T-helper 1 cell treated with Interleukin-12 subunit alpha and Interleukin-12 subunit beta and Interleukin-4 antibody, amounts not matched to agents 30 μg/mL and 1 μg/mL, for 36 hours (primary cell): ENCODE measurements around the gene MIGA2.
"Not testable (repeated sequence)": the region's sequence is repeated elsewhere in the genome, so short reads cannot be mapped to it uniquely, and the experiment has no call there.

Experiments
- H3K27ac Mint-ChIP-seq: one replicate; pipeline ENCODE4 v1.8.0; 2021; ENCODE audit warnings: mild to moderate bottlenecking, mixed read lengths
- H3K27me3 Mint-ChIP-seq: one replicate; pipeline ENCODE4 v1.8.0; 2021; ENCODE audit warnings: low read depth, mixed read lengths
- H3K36me3 Mint-ChIP-seq: one replicate; pipeline ENCODE4 v1.8.0; 2021; ENCODE audit warnings: low read depth, mixed read lengths
- H3K4me1 Mint-ChIP-seq: one replicate; pipeline ENCODE4 v1.8.0; 2021; ENCODE audit warnings: low read depth, mixed read lengths
- H3K4me3 Mint-ChIP-seq: one replicate; pipeline ENCODE4 v1.8.0; 2021; ENCODE audit warnings: mild to moderate bottlenecking, moderate library complexity, mixed read lengths
- H3K9me3 Mint-ChIP-seq: one replicate; pipeline ENCODE4 v1.8.0; 2021; ENCODE audit warnings: mixed read lengths

MIGA2 gene

DNA sequence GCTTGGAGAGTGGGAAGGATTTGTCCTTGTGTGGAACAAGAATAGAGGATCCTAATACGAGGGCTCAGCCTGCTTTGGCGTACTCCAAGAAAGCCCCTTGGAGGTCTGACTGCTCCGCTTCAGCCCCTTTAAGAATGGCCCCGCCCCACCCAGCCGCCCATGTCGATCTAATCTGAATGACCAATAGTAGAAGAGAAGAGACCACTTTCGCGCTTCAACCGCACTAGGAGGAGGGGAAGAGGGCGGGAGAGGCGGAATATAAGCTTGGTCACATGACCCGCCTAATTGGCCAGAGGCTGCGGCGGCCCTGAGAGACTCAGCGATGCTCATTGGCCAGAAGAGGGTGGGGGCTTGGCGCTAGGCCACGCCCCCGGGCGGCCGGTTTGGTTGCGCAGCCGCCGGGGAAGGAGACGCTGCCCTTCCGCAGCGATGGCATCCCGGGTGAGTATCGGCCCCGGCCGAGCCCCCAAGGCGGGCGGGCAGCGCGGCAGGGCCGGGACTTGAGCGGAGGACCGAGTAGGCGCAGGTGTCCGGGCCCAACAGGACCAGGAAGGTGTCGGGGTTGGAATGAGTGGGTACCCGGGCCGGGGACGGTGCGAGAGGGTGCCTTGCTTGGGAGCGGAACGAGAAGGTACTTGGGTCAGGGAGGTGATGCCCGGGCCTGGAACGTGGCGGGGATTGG lies at the start of gene MIGA2:
MIGA2 (plus strand) TSS at position 386 of the 682 bp plus-strand sequence. CDS start 3,969 bp downstream, outside the sequence.
- Mint-ChIP-seq H3K9me3 (no peaks in the 10 kb centered on the region), H3K4me3 (peak within 1 kb of the TSS; percentile 96), H3K27me3 (no peaks in the 10 kb centered on the region), H3K36me3 (no peaks in the 10 kb centered on the region), H3K27ac (peak within 1 kb of the TSS; percentile 81), H3K4me1 (peaks cover 25% of the 10 kb centered on the region)

- H3K4me1 Mint-ChIP-seq, result no peaks in the 10 kb centered on the region
- H3K27me3 Mint-ChIP-seq, result no peaks in the 10 kb centered on the region
- H3K9me3 Mint-ChIP-seq, result no peaks in the 10 kb centered on the region
- peaks cover 56% of the 10 kb centered on the region for H3K36me3 Mint-ChIP-seq
- no peak overlapping the region for H3K27ac Mint-ChIP-seq
- no peak overlapping the region for H3K4me3 Mint-ChIP-seq
These were observed 49.8 kb upstream of the MIGA2 start for GRCh38 chr9:128986671-128987070.

DNA sequence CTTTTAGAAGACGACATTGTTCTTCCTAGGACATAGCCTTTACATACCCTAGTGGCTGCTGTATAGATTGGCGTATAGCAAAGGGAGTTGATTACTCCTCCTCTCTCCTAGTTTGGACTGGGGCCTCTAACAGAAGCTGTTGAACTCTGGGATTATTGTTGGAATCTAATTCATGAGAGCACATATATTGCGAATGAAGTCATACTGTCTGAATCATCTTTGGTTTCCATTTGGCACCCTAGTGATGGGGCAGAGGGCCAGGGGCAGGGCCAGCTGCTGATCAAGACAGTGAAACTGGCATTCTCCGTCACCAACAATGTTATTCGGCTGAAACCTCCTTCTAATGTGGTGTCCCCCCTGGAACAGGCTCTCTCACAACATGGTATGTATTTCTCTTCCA lies 48.6 kb upstream of the MIGA2 start:
- no peaks in the 10 kb centered on the region for H3K27me3 Mint-ChIP-seq
- no peak overlapping the region for H3K4me3 Mint-ChIP-seq
- H3K4me1 Mint-ChIP-seq, result no peaks in the 10 kb centered on the region
- H3K36me3 Mint-ChIP-seq, result peaks cover 55% of the 10 kb centered on the region
- no peak overlapping the region for H3K27ac Mint-ChIP-seq
- H3K9me3 Mint-ChIP-seq, result no peaks in the 10 kb centered on the region

DNA sequence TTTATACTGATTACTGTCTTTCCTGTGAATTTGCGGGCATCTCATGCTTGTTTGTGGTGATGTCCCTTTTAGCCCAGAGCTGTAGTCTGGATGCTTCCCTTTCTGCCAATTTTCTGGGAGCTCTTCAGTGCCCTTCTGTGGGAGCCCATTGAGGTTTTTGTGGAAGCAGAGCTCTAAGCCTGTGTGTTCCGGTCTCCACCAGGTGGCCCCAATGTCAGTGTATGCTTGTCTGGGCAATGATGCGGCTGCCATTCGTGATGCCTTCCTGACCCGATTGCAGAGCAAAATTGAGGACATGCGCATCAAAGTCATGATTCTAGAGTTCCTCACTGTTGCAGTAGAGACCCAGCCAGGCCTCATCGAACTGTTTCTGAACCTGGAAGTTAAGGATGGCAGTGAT lies 43.4 kb upstream of the MIGA2 start:
- no peak overlapping the region for H3K4me3 Mint-ChIP-seq
- no peaks in the 10 kb centered on the region for H3K9me3 Mint-ChIP-seq
- H3K27me3 Mint-ChIP-seq, result no peaks in the 10 kb centered on the region
- H3K4me1 Mint-ChIP-seq, result no peaks in the 10 kb centered on the region
- H3K27ac Mint-ChIP-seq, result no peak overlapping the region
- peaks cover 51% of the 10 kb centered on the region for H3K36me3 Mint-ChIP-seq

GRCh38 chr9:128995791-128996190 lies 40.6 kb upstream of the MIGA2 start:
- H3K4me3 Mint-ChIP-seq, result no peak overlapping the region
- peaks cover 54% of the 10 kb centered on the region for H3K36me3 Mint-ChIP-seq
- H3K9me3 Mint-ChIP-seq, result no peaks in the 10 kb centered on the region
- no peak overlapping the region for H3K27ac Mint-ChIP-seq
- H3K4me1 Mint-ChIP-seq, result peaks cover 8% of the 10 kb centered on the region
- H3K27me3 Mint-ChIP-seq, result no peaks in the 10 kb centered on the region

- Mint-ChIP-seq H3K27ac (no peak overlapping the region), H3K9me3 (no peaks in the 10 kb centered on the region), H3K36me3 (peaks cover 66% of the 10 kb centered on the region), H3K4me1 (peaks cover 8% of the 10 kb centered on the region), H3K4me3 (no peak overlapping the region), H3K27me3 (no peaks in the 10 kb centered on the region)
These were observed 38.0 kb upstream of the MIGA2 start for GRCh38 chr9:128998462-128998861.

DNA sequence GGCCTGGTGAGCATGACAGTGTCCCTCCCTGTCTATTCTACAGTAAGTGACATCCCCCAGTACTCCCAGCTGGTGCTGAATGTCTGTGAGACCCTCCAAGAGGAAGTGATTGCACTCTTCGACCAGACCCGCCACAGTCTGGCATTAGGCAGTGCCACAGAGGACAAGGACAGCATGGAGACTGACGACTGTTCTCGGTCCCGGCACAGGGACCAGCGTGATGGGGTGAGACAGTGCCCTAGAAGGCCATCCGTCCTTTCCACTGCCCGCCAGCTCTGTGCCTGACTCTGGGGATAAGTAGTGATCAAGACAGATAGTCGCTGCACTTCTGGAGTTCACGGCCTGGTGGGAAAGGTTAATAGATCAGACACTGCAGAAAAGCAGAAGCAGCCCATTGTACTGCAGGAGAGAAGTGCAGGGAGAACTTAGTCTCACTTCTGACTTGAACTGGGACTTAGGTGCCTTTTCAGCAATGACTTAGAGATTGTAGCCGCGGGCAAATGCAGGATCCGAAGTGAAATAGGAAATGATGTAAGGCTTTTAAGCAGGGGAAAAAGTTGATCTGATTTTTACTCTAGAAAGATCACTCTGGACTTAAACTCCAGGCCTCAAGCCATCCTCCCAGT lies 36.7 kb upstream of the MIGA2 start:
- no peaks in the 10 kb centered on the region for H3K27me3 Mint-ChIP-seq
- H3K9me3 Mint-ChIP-seq, result no peaks in the 10 kb centered on the region
- peaks cover 56% of the 10 kb centered on the region for H3K36me3 Mint-ChIP-seq
- peak overlapping the region; percentile 76 for H3K27ac Mint-ChIP-seq
- H3K4me3 Mint-ChIP-seq, result no peak overlapping the region
- H3K4me1 Mint-ChIP-seq, result peaks cover 8% of the 10 kb centered on the region

GRCh38 chr9:129001504-129002325 lies 34.7 kb upstream of the MIGA2 start:
- Mint-ChIP-seq H3K27me3 (no peaks in the 10 kb centered on the region), H3K36me3 (peaks cover 55% of the 10 kb centered on the region), H3K27ac (no peak overlapping the region), H3K9me3 (no peaks in the 10 kb centered on the region), H3K4me3 (no peak overlapping the region), H3K4me1 (peaks cover 9% of the 10 kb centered on the region)

- Mint-ChIP-seq H3K27me3 (no peaks in the 10 kb centered on the region), H3K27ac (peak overlapping the region; percentile 3)
These were observed 33.4 kb upstream of the MIGA2 start for GRCh38 chr9:129002992-129003391.

GRCh38 chr9:129004173-129004572 lies 32.3 kb upstream of the MIGA2 start:
- not testable (repeated sequence) for H3K4me3 Mint-ChIP-seq, H3K27me3 Mint-ChIP-seq, H3K27ac Mint-ChIP-seq, H3K9me3 Mint-ChIP-seq
- H3K4me1 Mint-ChIP-seq, result peaks cover 10% of the 10 kb centered on the region
- peaks cover 50% of the 10 kb centered on the region for H3K36me3 Mint-ChIP-seq

More at GRCh38 chr9:129002992-129003391, 33.4 kb upstream of the MIGA2 start:
- Mint-ChIP-seq H3K4me1 (peaks cover 10% of the 10 kb centered on the region), H3K36me3 (peaks cover 55% of the 10 kb centered on the region), H3K4me3 (no peak overlapping the region), H3K9me3 (no peaks in the 10 kb centered on the region)

DNA sequence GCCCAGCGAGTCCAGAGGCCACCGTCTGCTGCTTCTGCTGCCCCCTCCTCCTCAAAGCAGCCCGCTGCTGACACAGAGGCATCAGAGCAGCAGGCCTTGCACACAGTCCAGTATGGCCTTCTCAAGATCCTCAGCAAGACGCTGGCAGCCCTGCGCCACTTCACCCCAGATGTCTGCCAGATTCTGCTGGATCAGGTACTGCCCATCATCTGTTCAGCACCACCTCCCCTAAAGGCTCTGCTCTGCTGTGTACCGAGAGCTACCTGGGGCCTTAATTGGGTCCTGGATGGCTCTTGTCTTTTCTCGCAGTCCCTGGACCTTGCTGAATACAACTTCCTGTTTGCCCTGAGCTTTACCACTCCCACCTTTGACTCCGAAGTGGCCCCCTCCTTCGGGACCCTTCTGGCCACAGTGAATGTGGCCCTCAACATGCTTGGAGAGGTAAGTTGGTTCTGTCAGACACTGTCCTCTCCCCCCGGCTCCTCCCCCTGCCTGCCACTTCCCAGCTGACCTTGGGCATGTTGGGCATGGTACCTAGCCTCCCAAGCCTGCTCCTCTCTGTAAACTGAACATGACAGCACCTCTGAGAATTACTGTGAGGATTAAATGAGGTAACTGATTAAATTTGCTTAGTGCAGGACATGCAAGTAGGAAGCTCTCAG lies 31.0 kb upstream of the MIGA2 start:
- Mint-ChIP-seq H3K9me3 (no peaks in the 10 kb centered on the region), H3K27me3 (no peaks in the 10 kb centered on the region), H3K36me3 (peaks cover 42% of the 10 kb centered on the region), H3K4me1 (peaks cover 3% of the 10 kb centered on the region), H3K27ac (no peak overlapping the region), H3K4me3 (no peak overlapping the region)

- Mint-ChIP-seq H3K4me3 (no peak overlapping the region), H3K27ac (no peak overlapping the region), H3K36me3 (peaks cover 36% of the 10 kb centered on the region), H3K4me1 (peaks cover 3% of the 10 kb centered on the region), H3K9me3 (no peaks in the 10 kb centered on the region), H3K27me3 (no peaks in the 10 kb centered on the region)
These were observed 29.9 kb upstream of the MIGA2 start for GRCh38 chr9:129006328-129007034.

DNA sequence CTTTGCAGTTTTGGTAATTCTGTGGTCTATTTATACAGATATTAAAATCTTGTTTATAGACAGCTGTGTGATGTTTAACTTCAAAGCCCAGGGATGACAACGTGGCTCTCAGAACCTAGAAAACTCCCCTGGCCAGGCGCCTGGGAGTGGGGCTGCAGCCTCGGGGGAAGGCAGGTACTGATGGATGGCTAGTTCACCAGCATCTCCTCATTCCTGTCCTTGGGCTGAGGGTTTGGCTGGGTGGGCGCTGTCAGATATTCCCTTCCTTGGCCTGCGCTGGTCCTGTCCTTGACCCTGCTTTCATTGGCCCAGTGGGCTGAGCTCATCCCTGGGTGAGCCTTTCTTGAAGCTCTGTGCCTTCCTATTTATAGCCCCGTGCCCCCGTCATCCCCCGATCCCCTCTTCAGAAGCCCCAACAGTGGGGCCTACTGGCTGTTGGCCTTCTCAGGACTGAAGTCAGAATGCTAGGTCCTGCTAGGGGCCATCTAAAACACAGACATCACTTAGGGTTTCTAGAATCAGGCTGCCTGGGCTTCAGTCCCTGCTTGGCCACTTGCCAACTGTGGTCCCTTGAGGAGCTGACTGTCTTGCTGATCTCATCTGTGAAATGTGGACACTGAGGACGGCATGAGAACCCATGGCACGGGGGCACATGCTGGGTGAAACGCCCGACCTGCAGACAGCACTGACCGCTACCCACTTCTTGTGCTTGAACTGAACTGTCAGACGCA lies 29.2 kb upstream of the MIGA2 start:
- Mint-ChIP-seq H3K4me3 (no peak overlapping the region), H3K27ac (no peak overlapping the region), H3K27me3 (no peaks in the 10 kb centered on the region), H3K9me3 (no peaks in the 10 kb centered on the region), H3K4me1 (peaks cover 3% of the 10 kb centered on the region), H3K36me3 (peaks cover 31% of the 10 kb centered on the region)
